T47D (cell line): ENCODE data around the gene LIMK2.
"Not testable (repeated sequence)": the region's sequence is repeated elsewhere in the genome, so short reads cannot be mapped to it uniquely, and the experiment has no call there.

Experiments used
- DNase-seq, 2 experiments: peaks; one replicate each; pipeline versions ENCODE4 v3.0.0 to v3.0.0-alpha.2; 2011 to 2012; ENCODE audit warnings: low read depth in 1 of 2, low spot score in 1 of 2
- JUND ChIP-seq: IDR thresholded peaks from 2 replicates; pipeline ENCODE4 v1.6.1; 2012; ENCODE audit warnings: low read depth
- in situ Hi-C: cut with HindIII; loops from 2 replicates; pipeline ENCODE4 v1.10.0; 2016; ENCODE audit warnings: low sequenced_read_pairs, low pct_unique_long_range_greater_than_20kb

LIMK2 gene

DNA sequence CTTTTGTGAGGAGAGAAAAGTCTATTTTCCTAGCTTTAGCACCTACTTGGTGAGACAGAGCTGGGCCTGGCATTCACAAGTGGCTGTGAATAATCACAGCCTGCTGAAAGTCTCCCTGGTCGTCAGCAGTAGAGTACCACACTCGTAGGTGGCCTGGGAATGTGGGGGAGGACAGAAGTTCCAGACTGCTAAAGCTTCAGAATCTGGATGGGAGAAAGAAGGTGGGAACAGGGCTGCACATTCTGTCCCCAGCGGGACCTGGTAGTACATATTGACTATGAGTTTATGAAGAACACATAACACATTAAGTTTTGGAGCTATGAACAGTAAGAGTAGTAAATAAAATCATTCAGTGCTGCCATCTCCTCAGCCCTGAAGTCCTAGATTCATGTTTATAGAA lies 19.0 kb upstream of the LIMK2 start:
- no peak for DNase-seq
- TF ChIP-seq JUND, result no peak
- in situ Hi-C loops, result no loop called here

DNA sequence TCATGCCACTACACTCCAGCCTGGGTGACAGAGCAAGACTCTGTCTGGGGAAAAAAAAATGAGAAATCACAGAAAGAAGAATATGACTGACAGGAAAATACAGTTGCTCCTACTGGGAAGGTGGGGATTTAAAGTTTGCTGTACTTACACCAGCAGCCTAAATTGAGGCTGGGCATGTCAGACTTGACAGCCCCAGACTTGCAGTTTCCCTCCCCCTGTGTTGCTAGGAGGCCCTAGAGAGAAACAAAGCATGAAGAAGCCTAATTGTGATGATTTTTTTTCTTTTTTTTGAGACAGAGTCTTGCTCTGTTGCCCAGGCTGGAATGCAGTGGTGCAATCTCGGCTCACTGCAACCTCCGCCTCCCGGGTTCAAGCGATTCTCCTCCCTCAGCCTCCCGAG lies 17.4 kb upstream of the LIMK2 start:
- in situ Hi-C loops, DNase-seq: not testable (repeated sequence)

DNA sequence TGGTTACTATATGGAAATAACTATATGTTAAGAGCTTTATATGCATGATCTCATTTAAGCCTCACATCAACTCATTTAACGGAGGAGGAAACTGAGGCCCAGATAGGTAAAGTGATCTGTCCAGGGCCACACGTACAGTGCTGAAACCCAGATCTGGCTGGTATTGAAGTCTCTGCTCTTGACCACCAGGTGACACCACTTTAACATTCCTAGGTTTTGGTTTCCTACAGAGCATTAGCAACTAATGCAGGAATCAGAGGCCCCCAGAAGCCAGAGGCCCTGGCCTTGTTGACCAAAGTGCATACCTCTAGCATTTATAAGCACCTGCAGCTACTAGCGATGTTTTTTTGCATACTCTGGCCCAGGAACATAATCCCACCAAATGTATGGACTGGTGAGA lies 12.9 kb upstream of the LIMK2 start:
- peak in 1 of 2 experiments; percentile 26 for DNase-seq
- TF ChIP-seq JUND, result no peak
- in situ Hi-C loops, result no loop called here

DNA sequence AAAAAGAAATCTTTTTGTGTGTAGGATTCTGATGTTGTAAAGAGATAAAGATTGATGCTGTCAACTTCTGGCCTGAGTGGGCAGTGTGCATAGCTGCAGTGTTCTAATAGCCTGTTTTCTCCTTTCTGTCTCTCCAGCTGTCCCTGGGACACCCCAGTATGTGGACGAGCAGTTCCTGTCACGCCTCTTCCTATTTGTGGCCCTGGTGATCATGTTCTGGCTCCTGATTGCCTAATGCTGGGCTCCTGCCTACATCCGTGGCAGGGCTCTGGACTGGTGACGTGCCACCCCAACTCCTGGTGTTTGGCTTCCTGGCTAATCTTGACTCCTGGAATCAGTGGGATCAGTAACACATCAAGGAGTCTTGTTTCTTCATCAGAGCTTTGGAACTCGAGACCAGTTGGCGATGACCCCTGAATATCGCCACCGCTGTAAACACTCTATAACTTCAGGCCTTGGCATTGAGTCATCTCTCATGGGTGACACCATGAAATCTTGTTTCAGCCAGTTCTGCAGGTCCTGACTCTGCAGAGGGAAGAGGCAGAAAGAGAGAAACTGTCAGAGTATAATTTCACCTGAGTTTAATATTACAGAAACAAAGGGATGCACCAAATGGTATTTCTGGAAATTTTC lies 7.6 kb upstream of the LIMK2 start:
- DNase-seq, in situ Hi-C loops: not testable (repeated sequence)

DNA sequence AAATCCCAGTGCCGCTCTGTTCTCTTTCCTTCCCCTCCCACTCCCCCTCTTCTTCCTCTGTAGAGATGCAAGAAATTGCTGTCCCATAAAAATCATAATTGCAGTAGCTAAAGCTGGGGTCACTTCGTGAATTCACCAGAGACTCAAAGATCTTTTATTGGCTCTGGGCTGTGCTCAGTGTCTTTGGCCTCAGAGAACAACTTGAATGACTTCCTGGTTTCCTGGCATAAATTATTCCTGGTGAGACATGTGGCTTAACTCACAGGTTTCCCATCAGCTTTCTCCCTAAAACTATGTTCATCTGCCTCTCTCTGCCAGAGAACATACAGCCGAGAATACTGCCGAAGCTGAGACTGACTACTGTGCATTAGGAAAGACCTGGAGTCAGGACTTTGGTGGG lies 7.0 kb upstream of the LIMK2 start:
- in situ Hi-C loops, DNase-seq: not testable (repeated sequence)

DNA sequence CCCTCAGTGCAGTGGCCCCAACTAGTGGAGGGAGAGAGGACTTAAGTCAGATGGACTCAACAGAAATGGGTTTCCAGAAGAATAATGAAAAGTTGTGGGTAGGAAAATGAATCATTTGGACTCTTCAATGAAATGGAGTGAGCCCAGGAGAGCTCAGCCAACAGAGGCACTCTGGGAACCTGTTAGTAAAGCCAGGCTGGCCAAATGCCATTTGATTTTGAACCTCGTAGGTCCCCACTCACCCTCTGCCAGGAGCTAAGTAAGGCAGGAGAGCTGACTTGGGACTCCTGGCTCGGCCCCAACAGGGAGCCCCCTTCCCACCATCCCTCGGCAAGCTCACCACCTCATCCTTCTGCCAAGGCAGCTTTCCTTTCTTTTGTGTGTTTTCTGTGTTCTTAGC lies 5.6 kb upstream of the LIMK2 start:
- in situ Hi-C loops, DNase-seq: not testable (repeated sequence)

DNA sequence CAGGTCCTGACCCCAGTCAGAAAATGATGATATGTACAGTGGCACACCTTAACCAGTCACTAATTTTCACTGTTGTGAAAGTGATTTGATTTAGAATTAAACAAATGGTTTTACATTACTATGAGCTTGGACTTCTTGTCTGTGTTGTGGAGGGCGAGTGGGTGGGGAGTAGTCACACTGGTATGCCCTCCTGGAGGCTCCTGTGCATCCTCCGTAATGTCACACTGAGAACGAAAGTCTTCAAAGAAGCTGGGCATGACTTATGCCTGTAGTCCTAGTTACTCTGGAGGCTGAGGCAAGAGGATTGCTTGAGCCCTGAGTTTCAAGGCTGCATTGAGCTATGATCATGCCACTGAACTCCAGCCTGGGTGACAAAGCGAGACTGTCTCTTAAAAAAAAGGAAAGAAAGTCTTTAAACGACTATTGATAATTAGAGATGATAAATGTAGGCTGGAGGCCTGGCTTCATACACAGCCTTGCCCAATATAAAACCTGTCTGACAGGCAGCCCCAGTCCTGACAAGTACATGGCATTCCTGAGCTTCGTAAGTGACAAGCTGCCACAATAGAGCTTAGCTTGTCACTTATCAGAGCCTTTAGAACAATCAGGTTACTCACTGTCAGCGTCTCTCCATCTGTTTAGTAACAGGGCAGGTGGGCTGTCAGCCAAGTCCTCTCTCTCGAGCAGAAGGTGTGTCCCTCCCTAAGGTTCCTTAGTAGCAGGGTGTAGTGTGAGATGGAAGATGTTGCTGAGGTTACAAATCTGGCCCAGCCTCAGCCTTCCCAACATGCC lies 5.0 kb upstream of the LIMK2 start:
- peak; percentile 20 to 86 for DNase-seq
- in situ Hi-C loops, result no loop called here
- TF ChIP-seq JUND, result no peak

DNA sequence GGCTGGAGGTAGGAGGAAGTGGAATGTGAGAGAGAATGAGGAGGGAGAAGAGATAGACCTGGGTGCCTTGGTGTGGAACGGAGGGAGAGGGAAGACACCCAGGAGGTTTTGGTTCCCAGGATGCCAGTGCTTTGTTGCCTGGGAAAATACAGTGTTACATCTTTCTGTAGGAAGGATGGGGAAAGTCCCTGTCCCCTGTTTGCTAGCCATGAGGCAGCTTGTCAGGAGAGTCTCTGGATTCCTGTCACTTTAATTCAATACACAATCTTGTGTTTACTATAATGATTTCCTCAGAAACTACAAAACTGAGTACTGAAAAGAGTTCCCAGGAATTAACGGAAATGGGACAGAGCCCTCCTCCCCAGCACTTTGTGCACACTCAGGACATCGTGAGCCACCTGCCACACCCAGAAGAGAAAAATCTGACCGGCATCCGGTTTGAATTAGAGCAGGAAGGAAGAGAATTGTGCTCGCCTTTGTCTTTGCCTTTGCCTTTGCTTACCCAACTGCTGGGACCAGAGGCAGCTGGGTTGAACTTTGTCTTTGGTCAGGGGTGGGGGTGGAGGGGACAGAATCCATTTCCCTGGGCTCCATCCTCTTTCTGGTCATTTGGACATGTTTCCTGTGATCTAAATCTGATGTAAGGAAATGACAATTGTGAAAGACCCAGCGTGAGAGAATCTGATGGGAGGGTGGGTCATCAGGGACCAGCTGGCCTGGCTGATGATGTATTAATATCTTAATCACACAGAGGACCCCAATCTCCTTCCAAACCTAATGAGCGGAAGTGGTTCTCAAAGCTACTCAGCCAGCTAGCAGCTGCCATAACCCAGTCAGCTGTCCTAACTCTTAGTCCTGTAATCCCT lies 1.3 kb upstream of the LIMK2 start:
- in situ Hi-C loops, result no loop called here
- no peak for DNase-seq
- no peak for TF ChIP-seq JUND

DNA sequence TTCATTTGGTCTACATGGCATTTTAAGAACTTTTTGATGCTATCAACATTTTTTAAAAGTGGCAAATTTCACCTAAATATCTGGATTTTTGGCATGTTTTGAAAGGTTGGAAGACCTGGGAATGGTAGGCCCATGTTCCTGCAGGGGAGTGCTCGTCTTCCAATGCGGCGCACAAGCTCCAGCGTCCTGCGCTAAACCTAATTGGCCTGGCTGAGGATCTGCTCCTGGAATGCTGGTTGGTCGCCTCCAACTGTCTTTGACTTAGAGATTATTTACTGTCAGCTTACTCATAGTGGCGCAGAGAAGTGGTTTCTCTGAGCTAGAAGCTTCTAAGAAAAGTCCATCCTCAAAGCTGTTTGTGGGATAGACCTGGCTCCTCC lies 626 bp upstream of the LIMK2 start:
- in situ Hi-C loops, result no loop called here
- peak in 1 of 2 experiments; percentile 8 for DNase-seq
- no peak for TF ChIP-seq JUND

DNA sequence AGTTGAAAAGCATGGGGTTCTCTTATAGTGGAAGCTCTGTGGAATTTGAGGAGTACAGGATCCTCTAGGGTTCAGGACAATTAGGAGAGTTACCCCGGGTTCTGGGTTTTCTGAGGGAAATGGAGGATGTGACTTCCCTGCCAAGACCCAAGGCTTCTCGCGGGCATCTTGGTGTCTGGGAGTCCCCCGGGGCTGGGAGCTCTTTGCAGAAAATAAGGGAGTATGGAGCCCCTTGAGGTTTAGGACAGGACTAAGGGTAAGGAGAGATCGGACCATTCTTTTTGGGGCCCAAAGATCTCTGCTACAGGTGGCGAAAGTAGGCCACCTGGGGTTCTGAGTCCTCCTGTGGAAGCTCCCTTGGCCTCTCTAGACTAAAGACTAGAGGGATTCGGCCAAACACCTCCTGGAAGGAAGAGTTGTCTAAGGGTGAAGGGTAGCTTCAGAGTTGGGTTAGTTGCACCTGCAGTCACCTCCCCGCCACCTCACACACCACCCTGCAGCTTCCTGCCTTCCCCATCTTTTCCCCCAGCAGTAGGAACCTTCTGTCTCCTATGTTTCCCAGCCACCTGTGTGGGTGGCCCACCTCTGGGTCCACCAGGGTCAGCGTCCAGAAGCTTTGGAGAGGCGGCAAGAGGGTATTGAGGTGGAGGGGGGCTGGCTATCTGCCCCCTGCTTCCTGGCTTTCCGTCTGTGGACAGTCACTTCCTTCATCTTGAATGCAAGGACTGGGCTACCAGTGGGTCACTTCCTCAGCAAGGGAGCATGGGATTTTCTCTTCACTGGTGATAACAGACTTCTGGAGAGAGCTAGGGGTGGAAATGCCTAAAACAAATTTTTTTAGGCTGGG lies 908 bp downstream of the LIMK2 start:
- no peak for DNase-seq
- in situ Hi-C loops, result no loop called here
- TF ChIP-seq JUND, result no peak

DNA sequence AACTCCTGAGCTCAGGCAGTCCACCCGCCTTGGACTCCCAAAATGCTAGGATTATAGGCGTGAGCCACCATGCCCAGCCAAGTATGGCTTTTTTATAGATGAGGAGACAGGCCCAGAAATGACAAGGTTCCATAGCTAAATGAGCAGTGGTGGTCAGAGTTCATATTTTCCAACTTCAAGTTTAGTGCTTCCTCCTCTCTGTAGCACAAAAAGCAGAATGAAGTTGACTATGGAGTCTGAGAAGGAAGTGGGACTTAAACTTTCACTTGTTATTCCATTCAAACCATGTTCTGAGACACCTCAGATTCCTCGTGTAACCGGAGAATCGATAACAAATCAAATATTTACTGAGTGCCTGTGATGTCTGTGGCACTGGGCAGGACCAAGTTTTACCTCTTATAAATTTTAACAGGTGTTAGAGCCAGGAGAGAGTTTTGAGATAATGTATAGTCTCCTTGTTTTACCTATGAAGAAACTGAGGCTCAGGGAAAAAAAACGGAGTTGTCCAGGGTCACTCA lies 3.0 kb downstream of the LIMK2 start:
- no peak for TF ChIP-seq JUND
- DNase-seq, result no peak
- in situ Hi-C loops, result no loop called here

DNA sequence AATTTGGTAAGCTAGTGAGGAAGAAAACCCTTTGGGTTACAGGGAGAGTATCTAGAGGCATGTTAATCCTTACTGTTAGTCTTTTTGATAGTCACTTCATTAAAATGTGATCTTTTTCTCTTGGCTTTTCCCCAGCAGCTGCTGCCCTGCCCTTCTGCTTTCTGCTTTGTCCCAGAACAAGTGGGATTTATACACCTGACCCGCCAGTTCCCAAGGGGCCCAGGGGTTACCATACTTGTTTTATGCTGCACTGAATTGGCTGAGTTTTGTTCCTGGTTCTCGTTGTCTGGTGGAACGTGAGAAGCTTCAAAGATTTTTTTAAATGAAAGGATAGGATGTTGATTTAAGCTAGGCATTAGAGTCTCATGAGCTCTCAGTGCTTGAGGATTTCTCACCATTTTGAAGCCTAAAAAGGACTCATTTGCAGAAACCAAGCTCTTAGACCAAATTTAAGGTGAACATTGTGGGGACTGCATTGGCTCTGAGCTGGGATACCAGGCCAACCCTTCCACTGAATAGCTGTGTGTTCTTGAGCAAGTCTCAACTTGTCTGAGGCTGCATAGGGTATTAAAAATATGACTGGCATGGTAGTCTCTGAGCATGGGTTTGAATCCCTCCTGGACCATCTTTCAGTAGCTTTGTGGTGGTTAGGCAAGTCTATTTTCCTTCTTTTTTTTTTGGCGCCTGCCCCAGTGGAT lies 6.6 kb downstream of the LIMK2 start:
- in situ Hi-C loops, result no loop called here
- DNase-seq, result no peak
- no peak for TF ChIP-seq JUND
